ENCODE data around the gene TAAR9.
A peak's percentile ranks its signal among the peaks of the same experiment; 100 is the strongest.

The TAAR9 gene

GRCh38 chr6:132537977-132538376, at the start of gene TAAR9:
Gene TAAR9, plus strand, starts transcription at chr6:132538277. Its CDS starts 13 bp downstream, at chr6:132538290.
- DNase-seq: no peak

- DNase-seq: no peak
Observed at GRCh38 chr6:132489376-132489775, 48.7 kb upstream of the TAAR9 start.

- DNase-seq: no peak
Observed at GRCh38 chr6:132490024-132490423, 48.1 kb upstream of the TAAR9 start.

- no peak for DNase-seq
Observed at GRCh38 chr6:132490478-132491204, 47.4 kb upstream of the TAAR9 start.

- no peak for DNase-seq
Observed at GRCh38 chr6:132491303-132491702, 46.8 kb upstream of the TAAR9 start.

- no peak for DNase-seq
Observed at GRCh38 chr6:132491881-132492280, 46.2 kb upstream of the TAAR9 start.

- no peak for DNase-seq
Observed at GRCh38 chr6:132494954-132495353, 43.1 kb upstream of the TAAR9 start.

- DNase-seq: no peak
Observed at GRCh38 chr6:132495604-132496079, 42.4 kb upstream of the TAAR9 start.

GRCh38 chr6:132496519-132497180, 41.4 kb upstream of the TAAR9 start:
- no peak for DNase-seq

- no peak for DNase-seq
Observed at GRCh38 chr6:132498638-132499037, 39.4 kb upstream of the TAAR9 start.

- DNase-seq: no peak
Observed at GRCh38 chr6:132499757-132500156, 38.3 kb upstream of the TAAR9 start.

- DNase-seq: no peak
Observed at GRCh38 chr6:132504757-132505156, 33.3 kb upstream of the TAAR9 start.

GRCh38 chr6:132505158-132505557, 32.9 kb upstream of the TAAR9 start:
- no peak for DNase-seq

- DNase-seq: no peak
Observed at GRCh38 chr6:132506461-132506860, 31.6 kb upstream of the TAAR9 start.

GRCh38 chr6:132506869-132507808, 30.9 kb upstream of the TAAR9 start:
- no peak for DNase-seq

GRCh38 chr6:132511210-132511830, 26.8 kb upstream of the TAAR9 start:
- no peak for DNase-seq

GRCh38 chr6:132511831-132512220, 26.3 kb upstream of the TAAR9 start:
- DNase-seq: no peak

- DNase-seq: no peak
Observed at GRCh38 chr6:132512342-132512637, 25.8 kb upstream of the TAAR9 start.

GRCh38 chr6:132512638-132513632, 25.1 kb upstream of the TAAR9 start, which contains the start of gene STX7:
Gene STX7, minus strand, starts transcription at chr6:132513116. Its CDS starts 9,586 bp downstream, at chr6:132503530.
- DNase-seq: peak; percentile 88 to 90

- no peak for DNase-seq
Observed at GRCh38 chr6:132513831-132514545, 24.1 kb upstream of the TAAR9 start.

- DNase-seq: no peak
Observed at GRCh38 chr6:132515386-132515785, 22.7 kb upstream of the TAAR9 start.

Measured in CD4-positive, alpha-beta T cell treated with Interferon alpha-2 for 1 hour (primary cell).